HG03457 (cell line): ENCODE data around the gene HOMER3.

Source experiments
- ATAC-seq: cut with Tn5 transposase; IDR thresholded peaks from one replicate; pipeline ENCODE4 v1.9.1; 2021; ENCODE audit warnings: moderate number of reproducible peaks; ENCODE audit not compliant: unreplicated experiment

Gene HOMER3

DNA sequence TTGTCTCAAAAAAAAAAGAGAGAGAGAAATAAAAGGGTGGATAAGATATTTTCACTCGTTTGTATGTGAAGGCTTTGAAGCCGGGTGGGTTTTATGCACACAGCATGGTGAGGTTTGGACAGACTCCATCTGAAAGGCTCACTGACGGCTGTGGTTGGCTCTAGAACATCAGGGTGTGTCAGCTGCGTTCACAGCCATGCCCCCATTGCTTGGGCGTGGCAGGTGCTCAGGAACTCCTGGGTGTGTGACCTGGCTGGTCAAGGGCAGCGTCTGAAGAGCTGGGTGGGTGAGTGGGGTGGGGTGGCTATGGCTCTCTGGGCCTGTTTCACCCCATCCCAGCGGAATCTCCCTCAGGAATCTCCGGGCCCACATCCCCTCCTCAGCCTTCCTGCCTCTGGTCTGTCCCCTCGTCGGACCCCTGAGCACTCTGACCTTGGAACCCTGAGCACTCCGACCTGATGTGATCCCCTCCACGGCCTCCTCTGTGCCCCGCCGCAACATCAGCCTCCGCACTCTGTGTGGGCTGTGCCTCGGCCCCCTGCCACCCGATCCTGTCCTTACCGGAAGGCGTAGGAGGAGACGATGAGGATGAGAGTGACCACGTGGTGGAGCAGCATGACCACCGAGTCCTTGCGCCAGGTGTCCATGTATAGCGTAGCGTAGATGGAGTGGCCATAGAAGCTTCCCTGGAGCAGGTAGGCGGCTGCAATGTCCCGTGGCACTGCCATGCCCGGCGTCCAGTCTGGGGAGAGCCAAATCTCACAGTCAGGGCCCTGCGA, 57.3 kb downstream of the HOMER3 start:
- ATAC-seq = no peak

DNA sequence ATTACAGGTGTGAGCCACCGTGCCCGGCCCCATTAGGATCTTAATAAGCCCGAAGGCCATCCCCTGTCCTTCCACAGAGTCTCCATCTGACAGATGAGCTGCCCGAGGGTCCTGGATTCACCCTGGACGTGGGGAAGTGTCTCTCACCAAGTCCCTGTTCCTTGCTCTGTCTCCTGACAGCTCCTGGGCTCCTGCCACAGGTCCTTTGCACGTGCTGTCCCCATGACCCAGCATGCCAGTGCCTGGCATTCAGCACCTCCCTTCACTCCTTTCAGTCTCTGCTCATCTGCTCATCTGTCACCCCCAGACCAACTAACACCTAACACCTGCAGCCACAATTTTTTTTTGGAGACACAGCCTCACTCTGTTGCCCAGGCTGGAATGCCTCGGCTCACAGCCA, 59.5 kb downstream of the HOMER3 start:
- no peak for ATAC-seq

DNA sequence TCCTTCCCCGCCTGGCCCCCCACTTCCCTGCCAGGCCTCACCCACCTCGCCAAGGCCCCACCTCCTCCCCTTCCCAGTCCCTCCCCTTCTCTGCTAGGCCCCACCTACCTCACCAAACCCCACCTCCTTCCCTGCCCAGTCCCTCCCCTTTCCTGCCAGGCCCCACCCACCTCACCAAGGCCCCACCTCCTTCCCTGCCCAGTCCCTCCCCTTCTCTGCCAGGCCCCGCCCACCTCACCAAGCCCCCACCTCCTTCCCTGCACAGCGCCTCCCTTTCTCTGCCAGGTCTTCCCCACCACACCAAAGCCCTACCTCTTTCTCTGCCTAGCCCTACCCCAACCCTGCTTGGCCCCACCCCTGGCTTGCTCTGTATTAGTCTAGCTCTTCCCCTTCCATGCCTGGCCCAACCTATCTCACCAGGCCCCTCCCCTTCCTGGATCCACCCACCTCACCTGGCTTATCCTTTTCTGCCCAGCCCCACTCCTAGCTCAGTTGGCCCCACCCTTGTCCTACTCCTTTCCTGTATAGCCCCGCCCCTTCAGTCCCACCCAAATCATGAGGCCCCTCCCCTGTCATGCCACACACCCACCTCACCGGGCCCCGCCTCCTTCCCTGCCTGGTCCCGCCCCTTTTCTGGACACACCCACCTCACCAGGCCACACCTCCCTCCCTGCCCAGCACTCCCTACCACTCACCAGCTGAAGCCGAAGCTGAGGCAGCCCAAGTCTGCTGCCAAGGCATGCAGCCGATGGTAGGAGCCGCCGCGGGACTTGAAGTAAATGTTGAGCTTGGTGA, 61.2 kb downstream of the HOMER3 start:
- no peak for ATAC-seq
